ENCODE results near the gene ZNF749. TPM values are rescaled to one million over a fixed set of nuclear protein-coding genes. Genes with fewer than 3 reads are reported as not detected.
A peak's percentile ranks its signal among the peaks of the same experiment; 100 is the strongest.

The ZNF749 gene
- total and polyA plus RNA-seq, 10 donors = 2.7 to 15.4 (median 9.2) TPM

- Histone ChIP-seq H3K4me1 (peaks cover 0 to 27% (median 9%) of the 10 kb centered on the region in 6 donors), H3K27me3 (replicated peaks in 1 of 7) (no peaks in the 10 kb centered on the region), H3K9me3 (peaks cover 0 to 56% (median 43%) of the 10 kb centered on the region in 8 donors), H3K4me3 (no peak overlapping the region), H3K27ac (no peak overlapping the region), H3K36me3 (peaks cover 8 to 81% (median 56%) of the 10 kb centered on the region in 6 donors)
- WGBS, 5 donors = 83 to 95% (median 91%) methylated on average over 5 of the region's 5 CpGs
- TF ChIP-seq POLR2AphosphoS5 (IDR thresholded peaks at IDR 0.05) (no peak), POLR2A (IDR thresholded peaks at IDR 0.05) (no peak), CTCF (IDR thresholded peaks at IDR 0.05 in 8 of 11, conservative IDR thresholded peaks at IDR 0.05 in 3 of 11) (no peak)
- no peak for DNase-seq
- intact Hi-C loops (cut with DNase I; ENCODE audit: low total_unique reads) = no loop called here
Observed at GRCh38 chr19:57395710-57396109, 39.4 kb upstream of the ZNF749 start.

GRCh38 chr19:57398868-57399267, 36.3 kb upstream of the ZNF749 start:
- H3K36me3 ChIP-seq = peaks cover 8 to 88% (median 55%) of the 10 kb centered on the region in 6 donors

GRCh38 chr19:57403737-57404563, 31.2 kb upstream of the ZNF749 start:
- WGBS, 5 donors = 87 to 98% (median 96%) methylated on average over 2 to 9 of the region's 9 CpGs
- DNase-seq = no peak
- peaks cover under 1 to 38% (median 13%) of the 10 kb centered on the region in 6 donors for H3K36me3 ChIP-seq
- no peak for TF ChIP-seq POLR2AphosphoS5 (IDR thresholded peaks at IDR 0.05)
- no peak for TF ChIP-seq CTCF (IDR thresholded peaks at IDR 0.05 in 8 of 11, conservative IDR thresholded peaks at IDR 0.05 in 3 of 11)
- TF ChIP-seq POLR2A (IDR thresholded peaks at IDR 0.05) = no peak
- peaks cover 0 to 5% (median 2%) of the 10 kb centered on the region in 6 donors for H3K4me1 ChIP-seq
- H3K27ac ChIP-seq = no peak overlapping the region
- intact Hi-C loops (cut with DNase I; ENCODE audit: low total_unique reads) = no loop called here
- H3K27me3 ChIP-seq (replicated peaks in 1 of 7) = no peaks in the 10 kb centered on the region
- H3K4me3 ChIP-seq = no peak overlapping the region
- peaks cover 0 to 50% (median 43%) of the 10 kb centered on the region in 8 donors for H3K9me3 ChIP-seq

More at GRCh38 chr19:57398868-57399267, 36.3 kb upstream of the ZNF749 start:
- Histone ChIP-seq H3K27ac (no peak overlapping the region), H3K4me3 (no peak overlapping the region), H3K4me1 (peaks cover 0 to 2% (median 0%) of the 10 kb centered on the region in 6 donors), H3K9me3 (peaks cover 0 to 81% (median 69%) of the 10 kb centered on the region in 8 donors), H3K27me3 (replicated peaks in 1 of 7) (no peaks in the 10 kb centered on the region)
- DNase-seq = no peak
- intact Hi-C loops (cut with DNase I; ENCODE audit: low total_unique reads) = no loop called here
- no peak for TF ChIP-seq CTCF (IDR thresholded peaks at IDR 0.05 in 8 of 11, conservative IDR thresholded peaks at IDR 0.05 in 3 of 11)
- no peak for TF ChIP-seq POLR2A (IDR thresholded peaks at IDR 0.05)
- TF ChIP-seq POLR2AphosphoS5 (IDR thresholded peaks at IDR 0.05) = no peak
- WGBS, 5 donors = 94 to 98% (median 97%) methylated on average over 5 of the region's 5 CpGs

GRCh38 chr19:57406516-57407123, 28.5 kb upstream of the ZNF749 start:
- H3K27me3 ChIP-seq (replicated peaks in 1 of 7) = no peaks in the 10 kb centered on the region
- H3K27ac ChIP-seq = no peak overlapping the region
- intact Hi-C loops (cut with DNase I; ENCODE audit: low total_unique reads) = loop anchor here (5.0 kb wide), 1 partner anchor 746 kb away; the partner anchor contains the start of gene ZNF329
- peak; percentile 86 for DNase-seq
- H3K4me3 ChIP-seq = no peak overlapping the region
- H3K9me3 ChIP-seq = peaks cover 0 to 24% (median 18%) of the 10 kb centered on the region in 8 donors
- WGBS, 5 donors = 15 to 18% (median 18%) methylated on average over 8 of the region's 8 CpGs
- TF ChIP-seq CTCF (IDR thresholded peaks at IDR 0.05 in 8 of 11, conservative IDR thresholded peaks at IDR 0.05 in 3 of 11) (peak; percentile 30 to 80 (median 66)), POLR2AphosphoS5 (IDR thresholded peaks at IDR 0.05) (peak in 2 of 3 donors; percentile 36 to 39), POLR2A (IDR thresholded peaks at IDR 0.05) (no peak)
- peaks cover 0 to 15% (median 0%) of the 10 kb centered on the region in 6 donors for H3K36me3 ChIP-seq
- peaks cover 5 to 18% (median 12%) of the 10 kb centered on the region in 6 donors for H3K4me1 ChIP-seq
